GM12892 (cell line): ENCODE data around the gene FOXC1. TPM values are rescaled to one million over a fixed set of nuclear protein-coding genes. Genes with fewer than 3 reads are reported as not detected.
A peak's percentile ranks its signal among the peaks of the same experiment; 100 is the strongest.

ENCODE experiments used
- DNase-seq: peaks from one replicate; pipeline ENCODE4 v3.0.0; 2011; ENCODE audit not compliant: insufficient read length
- FAIRE-seq: peaks from 2 replicates; lab custom pipeline; 2011; peaks lifted over from hg19 to GRCh38; lab: Jason Lieb, UNC
- POLR2A ChIP-seq: IDR thresholded peaks from 2 replicates; pipeline ENCODE4 v1.6.1; 2011; ENCODE audit warnings: low read depth, low read length, control low read depth
- POLR2AphosphoS5 ChIP-seq: IDR thresholded peaks from 2 replicates; pipeline ENCODE4 v1.6.1; 2011; ENCODE audit warnings: low read depth, low read length, control low read depth
- TAF1 ChIP-seq: IDR thresholded peaks from 2 replicates; pipeline ENCODE4 v1.6.1; 2011; ENCODE audit warnings: low read depth, mild to moderate bottlenecking, control low read depth, low read length, borderline replicate concordance
- polyA plus RNA-seq: library from polyadenylated mRNA; unstranded; fragments of >200 nt; gene quantifications from one replicate; pipeline ENCODE4 v1.2.1, GENCODE V29; 2012; ENCODE audit warnings: missing spikeins, inconsistent platforms; ENCODE audit not compliant: missing spikeins

Gene FOXC1
- 0.30 TPM for polyA plus RNA-seq

DNA sequence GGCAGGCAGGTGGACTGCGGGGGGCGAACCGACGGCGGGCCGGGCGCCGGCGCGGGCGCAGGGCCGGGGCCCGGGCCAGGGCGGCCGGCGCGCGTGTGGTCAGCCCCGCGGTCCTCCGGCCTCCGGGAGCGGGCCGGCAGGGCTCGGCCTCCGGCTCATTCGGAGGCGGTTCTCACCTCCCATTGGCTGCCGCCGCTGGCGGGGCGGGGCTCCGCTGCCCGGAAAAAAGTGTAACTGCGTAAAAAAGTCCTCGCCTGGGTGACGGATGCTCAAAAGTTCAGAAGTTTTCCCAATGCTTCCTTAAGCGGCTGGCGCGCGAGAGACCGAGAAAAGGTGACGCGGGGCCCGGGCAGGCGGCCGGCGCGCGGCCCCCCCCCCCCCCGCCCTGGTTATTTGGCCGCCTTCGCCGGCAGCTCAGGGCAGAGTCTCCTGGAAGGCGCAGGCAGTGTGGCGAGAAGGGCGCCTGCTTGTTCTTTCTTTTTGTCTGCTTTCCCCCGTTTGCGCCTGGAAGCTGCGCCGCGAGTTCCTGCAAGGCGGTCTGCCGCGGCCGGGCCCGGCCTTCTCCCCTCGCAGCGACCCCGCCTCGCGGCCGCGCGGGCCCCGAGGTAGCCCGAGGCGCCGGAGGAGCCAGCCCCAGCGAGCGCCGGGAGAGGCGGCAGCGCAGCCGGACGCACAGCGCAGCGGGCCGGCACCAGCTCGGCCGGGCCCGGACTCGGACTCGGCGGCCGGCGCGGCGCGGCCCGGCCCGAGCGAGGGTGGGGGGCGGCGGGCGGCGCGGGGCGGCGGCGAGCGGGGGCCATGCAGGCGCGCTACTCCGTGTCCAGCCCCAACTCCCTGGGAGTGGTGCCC, at the start of gene FOXC1:
Gene FOXC1, plus strand, starts transcription at position 268 of the 849 bp plus-strand sequence. Its CDS starts 531 bp downstream, at position 799.
- FAIRE-seq (peak; percentile 82), DNase-seq (peak; percentile 84)
- no peak for TF ChIP-seq POLR2AphosphoS5
- TF ChIP-seq TAF1: no peak
- TF ChIP-seq POLR2A: no peak

DNA sequence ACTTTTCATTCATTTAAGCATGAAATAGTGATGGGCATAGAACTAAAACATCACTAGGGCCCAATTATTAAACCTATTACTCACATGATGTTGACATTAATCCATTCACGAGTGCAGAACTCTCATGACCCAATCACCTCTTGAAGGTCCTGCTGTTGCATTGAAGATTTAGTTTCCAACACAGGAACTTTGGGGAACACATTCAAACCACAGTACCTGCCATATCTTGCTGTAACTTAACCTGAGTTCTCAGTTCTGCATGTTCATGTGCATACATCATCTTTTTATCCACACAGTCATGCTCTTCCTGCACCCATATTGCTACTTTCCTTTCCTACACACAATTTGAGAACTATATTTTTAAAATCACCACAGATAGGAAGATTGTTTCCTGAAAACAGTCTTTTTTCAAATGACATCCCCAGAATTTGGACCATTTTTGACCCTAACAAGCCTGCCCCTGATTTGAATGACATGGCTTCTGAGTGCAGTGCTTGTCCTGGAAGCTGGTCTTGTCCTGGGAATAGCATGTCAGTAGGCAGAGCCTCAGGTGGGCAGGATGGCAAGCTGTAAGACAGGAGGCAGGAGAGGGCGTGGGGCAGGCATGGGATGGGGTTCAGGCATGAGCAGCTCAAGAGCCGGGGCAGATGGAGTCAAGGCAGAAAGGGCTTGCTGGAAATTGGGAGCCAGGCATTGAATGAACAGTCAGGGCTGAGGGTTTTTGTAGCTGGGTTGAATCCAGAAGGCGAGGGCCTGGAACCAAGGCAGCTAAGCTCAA, 49.2 kb upstream of the FOXC1 start:
- DNase-seq (no peak), FAIRE-seq (no peak)
- TF ChIP-seq POLR2AphosphoS5: no peak
- no peak for TF ChIP-seq POLR2A
- no peak for TF ChIP-seq TAF1

- DNase-seq (no peak), FAIRE-seq (peak; percentile 14)
- no peak for TF ChIP-seq POLR2AphosphoS5
- no peak for TF ChIP-seq TAF1
- no peak for TF ChIP-seq POLR2A
These were observed 48.4 kb upstream of the FOXC1 start for GRCh38 chr6:1561355-1561754.

GRCh38 chr6:1562171-1562955, 47.4 kb upstream of the FOXC1 start:
- no peak for TF ChIP-seq POLR2AphosphoS5
- TF ChIP-seq POLR2A: no peak
- TF ChIP-seq TAF1: no peak
- DNase-seq: no peak
- no peak for FAIRE-seq

DNA sequence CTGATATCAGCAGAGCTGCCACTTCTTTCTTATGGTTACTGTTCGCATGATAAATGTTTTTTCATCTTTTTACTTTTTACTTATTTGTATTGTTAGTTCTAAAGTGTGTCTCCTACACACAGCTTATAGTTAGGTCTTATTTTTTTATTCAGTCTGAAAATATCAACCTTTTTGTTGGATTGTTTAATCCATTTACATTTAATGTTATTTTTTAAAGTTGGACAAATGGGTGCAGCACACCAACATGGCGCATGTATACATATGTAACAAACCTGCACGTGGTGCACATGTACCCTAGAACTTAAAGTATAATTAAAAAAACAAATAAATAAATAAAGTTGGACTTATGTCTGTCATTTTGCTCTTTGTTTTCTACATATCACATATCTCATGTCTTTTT, 40.3 kb upstream of the FOXC1 start:
- no peak for TF ChIP-seq TAF1

DNA sequence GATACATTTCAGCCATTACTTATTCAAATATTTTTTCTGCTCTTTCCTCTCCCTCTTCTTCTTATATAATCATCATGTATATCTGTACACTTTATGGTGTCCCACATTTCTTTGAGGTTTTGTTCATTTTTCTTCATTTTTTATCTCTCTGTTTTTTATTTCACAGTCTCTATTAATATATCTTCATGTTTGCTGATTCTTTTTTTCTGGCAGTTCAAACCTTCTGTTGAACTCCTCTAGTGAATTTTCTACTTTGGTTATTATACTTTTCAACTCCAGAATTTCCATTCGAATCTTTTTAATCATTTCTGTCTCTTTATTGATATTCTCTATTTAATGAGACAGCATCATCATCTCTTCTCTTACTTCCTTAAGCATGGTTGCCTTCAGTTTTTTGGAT, 38.9 kb upstream of the FOXC1 start:
- TF ChIP-seq POLR2A: no peak
- no peak for TF ChIP-seq TAF1
- no peak for TF ChIP-seq POLR2AphosphoS5
- FAIRE-seq (no peak), DNase-seq (no peak)

More for the DNA sequence above, 40.3 kb upstream of the FOXC1 start:
- no peak for DNase-seq
- no peak for FAIRE-seq

- TF ChIP-seq TAF1: no peak
- no peak for TF ChIP-seq POLR2A
- no peak for TF ChIP-seq POLR2AphosphoS5
- DNase-seq (no peak), FAIRE-seq (no peak)
These were observed 36.8 kb upstream of the FOXC1 start for GRCh38 chr6:1572892-1573291.

DNA sequence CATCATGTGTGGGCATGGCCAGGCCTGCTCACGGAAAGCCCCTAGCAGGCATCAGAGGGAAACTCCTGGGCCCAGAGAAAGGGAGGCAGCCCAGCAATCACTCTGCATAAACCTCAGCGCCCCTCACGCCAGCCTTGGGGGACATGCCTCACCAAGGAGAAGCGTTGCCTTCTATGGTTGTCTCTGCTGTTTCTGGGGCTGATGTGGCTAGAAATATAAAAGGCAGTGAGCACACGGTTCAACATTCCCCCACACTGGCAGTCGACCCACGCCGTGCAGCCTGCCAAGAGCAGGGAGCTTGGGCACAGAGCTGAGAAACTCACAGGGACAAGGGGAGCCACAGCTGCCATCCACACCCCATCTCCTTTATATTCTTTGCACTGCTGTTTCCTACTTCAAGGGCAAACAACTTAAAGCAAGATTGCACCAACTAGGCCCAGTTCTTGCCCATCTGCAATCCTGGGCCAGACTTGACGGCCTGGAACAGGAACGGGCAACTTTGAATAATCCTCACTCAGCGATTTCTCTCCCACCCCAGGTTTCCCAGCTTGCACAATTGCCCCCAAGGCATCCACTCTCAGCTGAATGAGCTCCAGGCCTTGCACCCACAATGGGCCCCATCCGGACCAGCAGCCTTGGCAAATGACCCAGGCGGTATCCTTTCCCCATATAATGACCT, 35.5 kb upstream of the FOXC1 start:
- DNase-seq (no peak), FAIRE-seq (no peak)
- TF ChIP-seq TAF1 (no peak), POLR2A (no peak), POLR2AphosphoS5 (no peak)

GRCh38 chr6:1574890-1575209, 34.9 kb upstream of the FOXC1 start:
- DNase-seq: no peak
- FAIRE-seq: no peak
- TF ChIP-seq POLR2A (no peak), POLR2AphosphoS5 (no peak)

- no peak for FAIRE-seq
- no peak for DNase-seq
- TF ChIP-seq POLR2AphosphoS5 (no peak), POLR2A (no peak), TAF1 (no peak)
These were observed 34.3 kb upstream of the FOXC1 start for GRCh38 chr6:1575210-1576041.
